ENCODE data around the gene VPS54.

VPS54 gene

DNA sequence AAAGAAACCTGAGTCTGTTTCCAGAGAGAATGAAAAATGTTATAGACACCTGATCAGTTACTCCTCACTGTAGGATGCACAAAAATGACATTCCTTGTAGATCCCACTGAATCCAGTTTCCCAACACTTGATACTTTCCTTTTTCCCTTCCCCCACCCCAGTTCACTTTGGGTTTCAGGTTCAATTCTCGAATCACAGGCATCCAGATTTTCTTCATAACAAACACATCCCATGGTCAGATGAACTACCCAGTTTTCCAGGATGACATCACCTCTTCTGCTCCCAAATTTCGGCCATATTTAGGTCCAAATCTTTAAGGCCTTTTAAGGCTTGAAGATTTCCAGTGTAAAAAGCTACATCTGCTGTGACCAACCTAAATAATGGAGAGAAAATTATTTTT is 126.1 kb downstream of the VPS54 start:
- TF ChIP-seq, protein P1, sequence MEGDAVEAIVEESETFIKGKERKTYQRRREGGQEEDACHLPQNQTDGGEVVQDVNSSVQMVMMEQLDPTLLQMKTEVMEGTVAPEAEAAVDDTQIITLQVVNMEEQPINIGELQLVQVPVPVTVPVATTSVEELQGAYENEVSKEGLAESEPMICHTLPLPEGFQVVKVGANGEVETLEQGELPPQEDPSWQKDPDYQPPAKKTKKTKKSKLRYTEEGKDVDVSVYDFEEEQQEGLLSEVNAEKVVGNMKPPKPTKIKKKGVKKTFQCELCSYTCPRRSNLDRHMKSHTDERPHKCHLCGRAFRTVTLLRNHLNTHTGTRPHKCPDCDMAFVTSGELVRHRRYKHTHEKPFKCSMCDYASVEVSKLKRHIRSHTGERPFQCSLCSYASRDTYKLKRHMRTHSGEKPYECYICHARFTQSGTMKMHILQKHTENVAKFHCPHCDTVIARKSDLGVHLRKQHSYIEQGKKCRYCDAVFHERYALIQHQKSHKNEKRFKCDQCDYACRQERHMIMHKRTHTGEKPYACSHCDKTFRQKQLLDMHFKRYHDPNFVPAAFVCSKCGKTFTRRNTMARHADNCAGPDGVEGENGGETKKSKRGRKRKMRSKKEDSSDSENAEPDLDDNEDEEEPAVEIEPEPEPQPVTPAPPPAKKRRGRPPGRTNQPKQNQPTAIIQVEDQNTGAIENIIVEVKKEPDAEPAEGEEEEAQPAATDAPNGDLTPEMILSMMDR (conservative IDR thresholded peaks at IDR 0.05; ENCODE audit: low read length): no peak
- no peak for DNase-seq (ENCODE audit: low read depth)

DNA sequence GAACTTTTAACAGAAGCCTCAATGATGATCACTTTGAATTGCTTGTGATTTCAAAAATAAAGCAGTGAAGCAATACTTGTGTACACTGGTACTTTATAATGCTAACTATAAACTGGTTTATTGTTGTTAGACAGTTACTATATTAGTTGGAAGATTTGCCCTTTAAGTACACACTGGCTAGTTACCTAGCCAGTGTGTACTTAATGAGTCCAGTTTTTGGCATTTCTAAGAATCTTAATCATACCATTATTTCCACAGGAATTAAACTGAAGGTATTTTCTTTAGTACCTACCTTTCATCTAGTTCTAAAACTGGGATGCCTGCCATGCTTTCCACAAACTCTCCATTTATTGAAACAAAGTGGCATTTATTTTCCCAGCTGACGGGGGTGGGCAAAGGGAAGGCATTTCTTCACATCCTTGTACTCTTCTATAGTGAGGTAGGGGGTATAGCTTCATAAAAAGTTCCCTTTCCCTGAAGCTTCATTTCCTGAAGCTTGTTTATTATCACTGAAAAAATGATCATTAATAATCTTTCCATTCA is 127.7 kb downstream of the VPS54 start:
- no peak overlapping the region for H3K4me3 ChIP-seq (ENCODE audit: low read length)
- TF ChIP-seq, protein P1 (conservative IDR thresholded peaks at IDR 0.05; ENCODE audit: low read length): no peak
- DNase-seq (ENCODE audit: low read depth): no peak

More for the DNA sequence above, 126.1 kb downstream of the VPS54 start:
- H3K4me3 ChIP-seq (ENCODE audit: low read length): no peak overlapping the region

DNA sequence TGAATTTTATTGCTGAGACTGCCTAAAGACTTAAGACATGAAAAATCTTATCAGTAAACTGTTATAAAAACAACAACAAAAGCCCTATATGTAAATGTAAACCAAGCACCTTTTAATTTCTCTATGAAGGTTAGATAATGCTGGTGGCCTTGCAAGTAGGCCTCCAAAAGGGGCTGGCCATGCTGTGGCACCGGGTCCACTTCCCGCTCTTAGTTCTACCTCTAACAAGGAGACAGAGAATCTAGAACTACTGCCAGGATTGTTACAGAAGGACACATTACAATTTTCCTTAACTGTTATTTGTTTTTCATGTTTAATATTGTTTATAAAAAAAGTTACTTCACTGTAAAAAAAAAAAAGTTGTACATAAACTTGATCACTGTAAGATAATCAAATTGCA is 128.6 kb downstream of the VPS54 start:
- no peak for DNase-seq (ENCODE audit: low read depth)
- no peak overlapping the region for H3K4me3 ChIP-seq (ENCODE audit: low read length)
- TF ChIP-seq, protein P1 (conservative IDR thresholded peaks at IDR 0.05; ENCODE audit: low read length): no peak

DNA sequence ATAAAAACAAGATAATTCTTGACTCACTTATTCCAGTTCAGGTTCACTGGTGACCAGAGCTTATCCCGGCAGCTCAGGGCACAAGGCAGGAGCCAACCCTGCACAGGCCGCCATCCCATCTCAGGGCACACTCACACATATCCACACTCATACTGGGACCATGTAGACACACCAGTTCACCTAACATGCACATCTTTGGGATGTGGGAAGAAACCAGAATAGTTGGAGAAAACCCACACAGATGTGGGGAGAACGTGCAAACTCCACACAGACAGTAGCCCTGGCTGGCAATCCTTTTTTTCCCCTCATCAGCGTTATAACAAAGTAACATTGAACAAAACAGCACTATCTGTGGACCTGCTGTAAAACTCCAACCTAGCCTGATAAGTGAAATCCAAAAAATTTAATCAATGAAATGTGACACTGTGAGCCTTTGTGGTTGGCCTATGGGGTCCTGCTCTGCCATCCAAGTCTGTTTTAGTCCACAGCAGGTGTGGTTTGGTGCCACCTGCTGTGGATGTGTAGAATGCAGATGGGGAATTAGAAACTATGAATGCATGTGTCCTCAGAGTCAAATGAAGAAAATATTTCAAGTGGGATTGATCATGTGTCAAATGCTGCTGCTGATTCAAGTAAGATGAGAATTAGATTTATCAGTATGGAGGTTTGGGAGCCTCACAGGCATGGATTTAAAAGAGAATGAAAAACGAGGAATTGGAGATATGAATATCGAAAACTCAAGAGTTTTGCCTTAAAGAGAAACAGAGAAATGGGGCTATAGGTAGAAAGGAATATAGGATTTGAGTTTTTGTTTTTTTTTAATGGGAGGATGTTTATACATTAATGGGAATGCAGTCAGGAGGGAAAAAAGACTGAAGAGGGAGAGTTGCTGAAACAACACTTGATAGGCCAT is 130.5 kb downstream of the VPS54 start:
- TF ChIP-seq, protein P1 (conservative IDR thresholded peaks at IDR 0.05; ENCODE audit: low read length): peak; percentile 77
- peak; percentile 42 for DNase-seq (ENCODE audit: low read depth)
- H3K4me3 ChIP-seq (ENCODE audit: low read length): no peak overlapping the region

DNA sequence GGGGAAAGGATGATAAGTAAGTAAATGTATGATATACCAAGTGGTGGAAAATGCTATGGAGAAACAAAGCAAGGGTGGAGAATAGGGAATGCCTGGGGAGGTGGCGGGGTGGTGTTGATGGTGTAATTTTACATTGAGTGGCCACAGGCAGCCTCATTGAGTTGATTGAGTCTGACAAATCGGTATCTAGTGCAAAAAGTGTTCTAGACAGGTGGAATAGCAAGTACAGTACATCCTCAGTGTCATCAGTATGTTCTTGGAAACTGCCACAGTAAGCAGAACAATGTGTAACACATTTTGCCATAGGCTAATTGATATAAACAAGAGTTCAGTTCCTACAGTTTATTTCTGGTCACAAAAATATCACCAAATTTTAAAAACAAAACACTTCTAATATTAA is 131.2 kb downstream of the VPS54 start:
- TF ChIP-seq, protein P1 (conservative IDR thresholded peaks at IDR 0.05; ENCODE audit: low read length): no peak
- DNase-seq (ENCODE audit: low read depth): no peak
- no peak overlapping the region for H3K4me3 ChIP-seq (ENCODE audit: low read length)

DNA sequence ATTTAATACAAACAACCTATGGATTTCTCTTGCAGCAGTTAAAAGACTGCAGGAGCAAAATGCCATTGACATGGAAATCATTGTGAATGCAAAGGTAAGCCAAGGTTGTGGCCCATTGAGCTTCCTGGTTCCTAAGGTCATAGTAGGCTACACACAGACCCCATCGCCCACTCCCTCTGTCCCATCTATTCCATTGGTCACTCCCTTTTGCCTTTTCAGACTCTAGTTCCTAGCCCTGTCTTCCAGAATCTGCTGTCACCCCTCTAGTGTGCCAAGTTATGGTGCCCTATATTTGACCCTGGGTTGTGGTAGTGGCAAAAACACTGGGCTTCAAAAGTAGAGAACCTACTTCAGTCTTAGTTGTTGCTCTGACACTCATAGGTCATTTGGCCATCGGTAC is 132.8 kb downstream of the VPS54 start:
- TF ChIP-seq, protein P1 (conservative IDR thresholded peaks at IDR 0.05; ENCODE audit: low read length): no peak
- no peak overlapping the region for H3K4me3 ChIP-seq (ENCODE audit: low read length)
- DNase-seq (ENCODE audit: low read depth): no peak

All from AG10803 (cell line).